Fibroblast of lung (primary cell): ENCODE results near the gene SERPINE2. TPM values are rescaled to one million over a fixed set of nuclear protein-coding genes. Genes with fewer than 3 reads are reported as not detected.

Source experiments
- DNase-seq, 2 donors: peaks; one replicate each; pipeline versions ENCODE4 v3.0.0 to v3.0.0-alpha.2; 2010; ENCODE audit warnings: low read depth in 2 of 2
- H2AFZ ChIP-seq: 2 replicates; pipeline ENCODE4 v1.5.1; 2012; ENCODE audit warnings: low read length, control low read depth, inconsistent platforms
- H3K27ac ChIP-seq: 2 replicates; pipeline ENCODE4 v1.5.1; 2011; ENCODE audit warnings: low read length, control low read depth; ENCODE audit not compliant: insufficient read depth
- H3K27me3 ChIP-seq: 2 replicates; pipeline ENCODE4 v1.5.1; 2011; ENCODE audit warnings: mild to moderate bottlenecking, low read length; ENCODE audit not compliant: control insufficient read depth, insufficient read depth
- H3K36me3 ChIP-seq: 2 replicates; pipeline ENCODE4 v1.5.1; 2011; ENCODE audit warnings: low read length; ENCODE audit not compliant: control insufficient read depth, insufficient read depth
- H3K4me1 ChIP-seq: 2 replicates; pipeline ENCODE4 v1.5.1; 2011; ENCODE audit warnings: low read length; ENCODE audit not compliant: control insufficient read depth, insufficient read depth; ENCODE audit errors: extremely low read depth
- H3K4me2 ChIP-seq: 2 replicates; pipeline ENCODE4 v1.5.1; 2011; ENCODE audit warnings: low read length, control low read depth; ENCODE audit not compliant: insufficient read depth; ENCODE audit errors: extremely low read depth
- H3K4me3 ChIP-seq, 4 experiments: fragments of 200-600 bp in 1 of 4; sonication (generic) in 1 of 4; replicated peaks in 1 of 4; 2 replicates each; pipeline ENCODE4 v1.5.1; 2011 to 2016; ENCODE audit warnings: low read length in 4 of 4, low read depth in 3 of 4, mild to moderate bottlenecking in 3 of 4, control low read depth in 2 of 4, inconsistent platforms in 1 of 4, mixed read lengths in 1 of 4; ENCODE audit not compliant: insufficient read depth in 1 of 4; ENCODE audit errors: control extremely low read depth in 1 of 4
- H3K79me2 ChIP-seq: 2 replicates; pipeline ENCODE4 v1.5.1; 2012; ENCODE audit warnings: mild to moderate bottlenecking, low read length, inconsistent platforms; ENCODE audit not compliant: control insufficient read depth, insufficient read depth
- H3K9ac ChIP-seq: 2 replicates; pipeline ENCODE4 v1.5.1; 2011; ENCODE audit warnings: mild to moderate bottlenecking, low read length, control low read depth; ENCODE audit not compliant: insufficient read depth
- H3K9me3 ChIP-seq: 2 replicates; pipeline ENCODE4 v1.5.1; 2012; ENCODE audit warnings: low read depth, low read length; ENCODE audit not compliant: control insufficient read depth, insufficient read depth
- H4K20me1 ChIP-seq: 2 replicates; pipeline ENCODE4 v1.5.1; 2011; ENCODE audit warnings: low read length; ENCODE audit not compliant: control insufficient read depth, insufficient read depth; ENCODE audit errors: extremely low read depth
- CTCF ChIP-seq, 2 donors: IDR thresholded peaks in 1 of 2; conservative IDR thresholded peaks in 1 of 2; 1 replicate in 1 of 2; 2 replicates in 1 of 2; pipeline ENCODE4 v1.5.1; 2011 to 2012; ENCODE audit warnings: low read length in 2 of 2, control low read depth in 1 of 2, inconsistent platforms in 1 of 2, low read depth in 1 of 2, mild to moderate bottlenecking in 1 of 2
- EZH2 ChIP-seq: IDR thresholded peaks from 2 replicates; pipeline ENCODE4 v1.5.1; 2012; ENCODE audit warnings: low read length, control low read depth, mild to moderate bottlenecking; ENCODE audit errors: missing control alignments
- polyA plus RNA-seq, 2 donors: library from polyadenylated mRNA; depleted of rRNA in 1 of 2; stranded (reverse) in 1 of 2; unstranded in 1 of 2; fragments of >200 nt; gene quantifications; 2 replicates each; pipeline ENCODE4 v1.2.1, GENCODE V29; 2011 to 2012; ENCODE audit warnings: missing spikeins in 1 of 2
- total RNA-seq: library from RNA; depleted of rRNA; stranded (reverse); fragments of >200 nt; gene quantifications from 2 replicates; pipeline ENCODE4 v1.2.1, GENCODE V29; 2014

SERPINE2 gene
- total and polyA plus RNA-seq, 2 donors (not counting 1 experiment from before 2014, with no cell fraction given) = 77.9 to 149 TPM

GRCh38 chr2:224039770-224040440 is 819 bp upstream of the SERPINE2 start:
- Histone ChIP-seq H3K4me3 (peak overlapping the region; percentile 36 to 77 (median 48)), H3K9me3 (no peaks in the 10 kb centered on the region), H3K4me2 (peak overlapping the region; percentile 93), H2AFZ (peak overlapping the region; percentile 44), H3K4me1 (peaks cover 8% of the 10 kb centered on the region), H3K79me2 (peaks cover 1% of the 10 kb centered on the region), H3K27me3 (peaks cover 3% of the 10 kb centered on the region), H3K27ac (no peak overlapping the region), H3K36me3 (no peaks in the 10 kb centered on the region), H4K20me1 (no peaks in the 10 kb centered on the region), H3K9ac (no peak overlapping the region)
- TF ChIP-seq CTCF (conservative IDR thresholded peaks at IDR 0.05 in 1 of 2, IDR thresholded peaks at IDR 0.05 in 1 of 2; ENCODE audit: low read depth in 1 of 2, low read length in 2 of 2) (no peak), EZH2 (no peak)
- DNase-seq = no peak

GRCh38 chr2:224038830-224039079 is 331 bp downstream of the SERPINE2 start:
- no peak overlapping the region for H2AFZ ChIP-seq
- peak overlapping the region; percentile 95 for H3K4me2 ChIP-seq
- peaks cover 8% of the 10 kb centered on the region for H3K4me1 ChIP-seq
- H3K9me3 ChIP-seq = no peaks in the 10 kb centered on the region
- H3K9ac ChIP-seq = peak overlapping the region; percentile 50
- no peak for DNase-seq
- H3K27ac ChIP-seq = no peak overlapping the region
- peaks cover 3% of the 10 kb centered on the region for H3K27me3 ChIP-seq
- peak overlapping the region in 3 of 4 experiments; percentile 57 to 77 (median 70) for H3K4me3 ChIP-seq
- H3K79me2 ChIP-seq = peaks cover 3% of the 10 kb centered on the region
- H3K36me3 ChIP-seq = no peaks in the 10 kb centered on the region
- no peaks in the 10 kb centered on the region for H4K20me1 ChIP-seq
- TF ChIP-seq EZH2 (no peak), CTCF (conservative IDR thresholded peaks at IDR 0.05 in 1 of 2, IDR thresholded peaks at IDR 0.05 in 1 of 2; ENCODE audit: low read depth in 1 of 2, low read length in 2 of 2) (no peak)

- Histone ChIP-seq H3K4me2 (peak overlapping the region; percentile 95), H3K9me3 (no peaks in the 10 kb centered on the region), H3K4me3 (peak overlapping the region; percentile 57 to 83 (median 74)), H4K20me1 (no peaks in the 10 kb centered on the region), H3K27me3 (peaks cover 3% of the 10 kb centered on the region), H3K79me2 (peaks cover 3% of the 10 kb centered on the region), H3K9ac (peak overlapping the region; percentile 50), H3K4me1 (peaks cover 8% of the 10 kb centered on the region), H2AFZ (peak overlapping the region; percentile 63), H3K36me3 (no peaks in the 10 kb centered on the region), H3K27ac (no peak overlapping the region)
- DNase-seq = peak; percentile 34 to 49
- TF ChIP-seq EZH2 = no peak
- no peak for TF ChIP-seq CTCF (conservative IDR thresholded peaks at IDR 0.05 in 1 of 2, IDR thresholded peaks at IDR 0.05 in 1 of 2; ENCODE audit: low read depth in 1 of 2, low read length in 2 of 2)
Observed at GRCh38 chr2:224038049-224038829, 847 bp downstream of the SERPINE2 start.
